OCI-LY3 (cell line): Measurements from ENCODE around the gene TMEM213.

ENCODE experiments used
- EZH2phosphoT487 ChIP-seq: fragments of 200-600 bp; shearing (Covaris generic); IDR thresholded peaks from 2 replicates; pipeline ENCODE4 v1.6.1; 2018; ENCODE audit warnings: antibody characterized with exemption, mixed run types, low read depth
- TF ChIP-seq, protein P1 (sequence below): fragments of 200-600, 300-600 bp; sonication (generic); IDR thresholded peaks from 2 replicates; pipeline ENCODE4 v1.5.1; 2014; ENCODE audit warnings: antibody characterized with exemption, low read length, low read depth

DNA sequence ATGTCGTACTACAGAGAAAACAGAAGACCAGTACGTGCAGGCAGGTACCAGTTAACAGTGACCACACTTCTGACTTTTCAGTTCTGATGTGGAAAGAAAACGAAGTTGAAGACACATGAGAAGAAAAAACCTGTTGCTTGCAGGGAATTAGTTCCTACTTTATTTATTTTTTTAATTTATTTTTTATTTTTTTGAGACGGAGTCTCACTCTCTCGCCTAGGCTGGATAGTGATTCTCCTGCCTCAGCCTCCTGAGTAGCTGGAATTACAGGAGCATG is 74.0 kb downstream of the TMEM213 start:
- TF ChIP-seq, protein P1, sequence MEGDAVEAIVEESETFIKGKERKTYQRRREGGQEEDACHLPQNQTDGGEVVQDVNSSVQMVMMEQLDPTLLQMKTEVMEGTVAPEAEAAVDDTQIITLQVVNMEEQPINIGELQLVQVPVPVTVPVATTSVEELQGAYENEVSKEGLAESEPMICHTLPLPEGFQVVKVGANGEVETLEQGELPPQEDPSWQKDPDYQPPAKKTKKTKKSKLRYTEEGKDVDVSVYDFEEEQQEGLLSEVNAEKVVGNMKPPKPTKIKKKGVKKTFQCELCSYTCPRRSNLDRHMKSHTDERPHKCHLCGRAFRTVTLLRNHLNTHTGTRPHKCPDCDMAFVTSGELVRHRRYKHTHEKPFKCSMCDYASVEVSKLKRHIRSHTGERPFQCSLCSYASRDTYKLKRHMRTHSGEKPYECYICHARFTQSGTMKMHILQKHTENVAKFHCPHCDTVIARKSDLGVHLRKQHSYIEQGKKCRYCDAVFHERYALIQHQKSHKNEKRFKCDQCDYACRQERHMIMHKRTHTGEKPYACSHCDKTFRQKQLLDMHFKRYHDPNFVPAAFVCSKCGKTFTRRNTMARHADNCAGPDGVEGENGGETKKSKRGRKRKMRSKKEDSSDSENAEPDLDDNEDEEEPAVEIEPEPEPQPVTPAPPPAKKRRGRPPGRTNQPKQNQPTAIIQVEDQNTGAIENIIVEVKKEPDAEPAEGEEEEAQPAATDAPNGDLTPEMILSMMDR: no peak
- no peak for TF ChIP-seq EZH2phosphoT487
